Heart right ventricle (tissue), 16 donors: ENCODE data around the gene NDE1. TPM values are rescaled to one million over a fixed set of nuclear protein-coding genes. Genes with fewer than 3 reads are reported as not detected.
"Not testable (repeated sequence)": the region's sequence is repeated elsewhere in the genome, so short reads cannot be mapped to it uniquely, and the experiment has no call there.

Experiments used
- ATAC-seq, 8 donors: fragments of 200-7000 bp; cut with Tn5 transposase; one replicate each; pipeline ENCODE4 v1.9.1; 2020; ENCODE audit warnings: mild to moderate bottlenecking in 8 of 8, moderate library complexity in 8 of 8, moderate number of reproducible peaks in 1 of 8
- DNase-seq, 2 donors: peaks; one replicate each; pipeline ENCODE4 v3.0.0-alpha.2; 2020
- H3K27ac ChIP-seq, 10 donors: fragments of 200-600 bp; sonication (generic) in 2 of 10; one replicate each; pipeline versions ENCODE4 v1.5.0 to v1.8.0; 2020 to 2022; ENCODE audit warnings: mild to moderate bottlenecking in 3 of 10
- H3K27me3 ChIP-seq, 7 donors: fragments of 200-600 bp; one replicate each; pipeline ENCODE4 v1.8.0; 2021 to 2022; ENCODE audit warnings: mild to moderate bottlenecking in 2 of 7
- H3K36me3 ChIP-seq, 9 donors: fragments of 200-600 bp; sonication (generic) in 1 of 9; one replicate each; pipeline versions ENCODE4 v1.5.0 to v1.8.0; 2020 to 2022; ENCODE audit warnings: mild to moderate bottlenecking in 2 of 9
- H3K4me1 ChIP-seq, 9 donors: fragments of 200-600 bp; sonication (generic) in 1 of 9; one replicate each; pipeline versions ENCODE4 v1.5.0 to v1.8.0; 2020 to 2022; ENCODE audit warnings: mild to moderate bottlenecking in 4 of 9
- H3K4me3 ChIP-seq, 10 donors: fragments of 200-600 bp; sonication (generic) in 2 of 10; one replicate each; pipeline versions ENCODE4 v1.5.0 to v1.8.0; 2020 to 2022; ENCODE audit warnings: mild to moderate bottlenecking in 7 of 10, moderate library complexity in 2 of 10
- H3K9me3 ChIP-seq, 11 donors: fragments of 200-600 bp in 10 of 11; sonication (generic) in 2 of 11; one replicate each; pipeline versions ENCODE4 v1.5.0 to v1.8.0; 2013 to 2022; ENCODE audit warnings: mild to moderate bottlenecking in 2 of 11, control low read depth in 1 of 11, moderate library complexity in 1 of 11
- WGBS, 2 donors: extraction: QIAGEN DNeasy Blood & Tissue Kit; methylation state at CpG; one replicate each; pipeline ENCODE4 v1.1.7; 2013; ENCODE audit warnings: inconsistent platforms in 1 of 2; 5-methylcytosine and 5-hydroxymethylcytosine counted together
- intact Hi-C, 10 donors: fragments of 100-400 bp; cut with DNase I; formaldehyde crosslinking; loops; one replicate each; pipeline versions ENCODE4 v1.11.1 to v1.14.2; 2022
- polyA plus RNA-seq, 2 donors: library from polyadenylated mRNA; stranded (reverse); fragments of 200-250 nt; gene quantifications; one replicate each; pipeline ENCODE4 v1.2.3, GENCODE V29; 2013
- total RNA-seq, 10 donors: library from RNA; stranded (reverse); fragmentation: NEBNext Ultra II Directional in 3 of 10; extraction: Animal tissue kit (Norgen Biotek cat#: 25700) in 3 of 10; gene quantifications; one replicate each; pipeline versions ENCODE4 v1.2.1 to v1.2.4, GENCODE V29; 2021 to 2023
- TF ChIP-seq, protein P1 (sequence below), 9 donors: fragments of 200-600 bp; sonication (generic) in 2 of 9; IDR thresholded peaks; one replicate each; pipeline versions ENCODE4 v1.5.0 to v1.8.0; 2021 to 2022; ENCODE audit warnings: antibody characterized with exemption in 9 of 9, mild to moderate bottlenecking in 5 of 9, moderate library complexity in 1 of 9
- donor health status: Arrhythmogenic right ventricular cardiomyopathy.
- donor health status: ischemic (EF 13 %, LVEDD 7.1; RV severe dilation, severe dysfunction).
- donor health status: healthy with polysubstance abuse.
- donor health status: DM: no; HTN: yes; CAD: no.
- donor health status: DM: no; HTN: no; CAD: no.
- donor health status: ischemic (EF 25% LVEDD 6.9; RV normal size, moderate dysfunction).
- donor health status: ischemic (EF 25% LVEDD 5.7; RV mildly dilated, moderate dysfunction).
- donor health status: healthy.
- donor health status: DM: yes; HTN: yes; CAD: no.
- donor health status: Ischemic cardiomyopathy.
- donor health status: ischemic (EF 35%, LVEDD 5.7; RV mildly dilated, moderate dysfunction).
- donor health status: nonischemic (EF 11% LVEDD 7.7; RV severe dilation, severe dysfunction).
- donor health status: DM: yes; HTN: yes; CAD: no.
- donor health status: PGD.
- donor health status: ischemic (EF 29% LVEDD 5.4; RV normal size, mild dysfunction).
- donor health status: nonischemic (EF 23%, LVEDD 6.1; RV moderate dilation, normal function).

Gene NDE1
- total and polyA plus RNA-seq, 12 donors = 6.0 to 29.0 (median 18.6) TPM

DNA sequence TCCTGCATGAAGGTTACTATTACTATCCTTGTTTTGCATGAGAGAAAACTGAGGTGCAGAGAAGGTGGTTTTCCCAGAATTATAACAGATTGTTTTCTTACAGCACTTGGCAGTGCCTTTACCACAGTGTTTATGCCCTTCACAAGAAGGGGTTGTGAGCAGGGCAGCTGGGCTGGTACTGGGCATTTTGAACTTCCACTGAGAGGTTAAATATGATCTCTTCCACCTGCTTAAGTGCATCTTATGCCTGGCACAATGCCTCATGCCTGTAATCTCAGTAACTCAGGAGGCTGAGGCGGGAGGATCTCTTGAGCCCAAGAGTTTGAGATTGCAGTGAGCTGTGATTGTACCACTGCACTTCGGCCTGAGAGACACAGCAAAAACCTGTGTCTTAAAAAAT lies 36.2 kb downstream of the NDE1 start:
- 86 to 90% methylated on average over 2 of the region's 2 CpGs for WGBS, 2 donors
- Histone ChIP-seq H3K9me3 (no peaks in the 10 kb centered on the region), H3K27ac (no peak overlapping the region), H3K27me3 (no peaks in the 10 kb centered on the region), H3K4me3 (no peak overlapping the region), H3K36me3 (peaks cover 0 to 99% (median 32%) of the 10 kb centered on the region in 9 donors), H3K4me1 (no peaks in the 10 kb centered on the region)
- ATAC-seq (no peak), DNase-seq (no peak)
- intact Hi-C loops = no loop called here
- TF ChIP-seq, protein P1, sequence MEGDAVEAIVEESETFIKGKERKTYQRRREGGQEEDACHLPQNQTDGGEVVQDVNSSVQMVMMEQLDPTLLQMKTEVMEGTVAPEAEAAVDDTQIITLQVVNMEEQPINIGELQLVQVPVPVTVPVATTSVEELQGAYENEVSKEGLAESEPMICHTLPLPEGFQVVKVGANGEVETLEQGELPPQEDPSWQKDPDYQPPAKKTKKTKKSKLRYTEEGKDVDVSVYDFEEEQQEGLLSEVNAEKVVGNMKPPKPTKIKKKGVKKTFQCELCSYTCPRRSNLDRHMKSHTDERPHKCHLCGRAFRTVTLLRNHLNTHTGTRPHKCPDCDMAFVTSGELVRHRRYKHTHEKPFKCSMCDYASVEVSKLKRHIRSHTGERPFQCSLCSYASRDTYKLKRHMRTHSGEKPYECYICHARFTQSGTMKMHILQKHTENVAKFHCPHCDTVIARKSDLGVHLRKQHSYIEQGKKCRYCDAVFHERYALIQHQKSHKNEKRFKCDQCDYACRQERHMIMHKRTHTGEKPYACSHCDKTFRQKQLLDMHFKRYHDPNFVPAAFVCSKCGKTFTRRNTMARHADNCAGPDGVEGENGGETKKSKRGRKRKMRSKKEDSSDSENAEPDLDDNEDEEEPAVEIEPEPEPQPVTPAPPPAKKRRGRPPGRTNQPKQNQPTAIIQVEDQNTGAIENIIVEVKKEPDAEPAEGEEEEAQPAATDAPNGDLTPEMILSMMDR (IDR thresholded peaks at IDR 0.05) = no peak

DNA sequence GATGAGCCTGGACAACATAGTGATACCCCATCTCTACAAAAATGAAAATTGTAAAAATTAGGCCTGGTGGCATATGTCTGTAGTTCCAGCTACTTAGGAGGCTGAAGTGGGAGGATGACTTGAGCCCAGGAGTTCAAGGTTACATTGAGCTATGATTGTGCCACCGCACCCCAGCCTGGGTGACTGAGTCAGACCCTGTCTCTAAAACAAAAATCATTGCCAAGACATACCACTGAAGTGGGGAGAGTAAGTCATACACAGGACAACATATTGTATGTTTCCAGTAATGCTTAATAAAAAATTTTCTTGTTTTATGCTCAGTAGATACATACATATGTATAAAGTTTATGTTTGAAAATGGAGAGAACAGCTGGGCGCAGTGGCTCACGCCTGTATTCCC lies 39.2 kb downstream of the NDE1 start:
- Histone ChIP-seq H3K36me3 (peaks cover 3 to 100% (median 52%) of the 10 kb centered on the region in 9 donors), H3K4me3 (no peak overlapping the region), H3K27ac (no peak overlapping the region), H3K4me1 (no peaks in the 10 kb centered on the region), H3K27me3 (no peaks in the 10 kb centered on the region), H3K9me3 (no peaks in the 10 kb centered on the region)
- ATAC-seq = no peak
- 95 to 99% methylated on average over 3 of the region's 3 CpGs for WGBS, 2 donors
- TF ChIP-seq, protein P1 (IDR thresholded peaks at IDR 0.05) = no peak
- intact Hi-C loops = no loop called here
- no peak for DNase-seq

DNA sequence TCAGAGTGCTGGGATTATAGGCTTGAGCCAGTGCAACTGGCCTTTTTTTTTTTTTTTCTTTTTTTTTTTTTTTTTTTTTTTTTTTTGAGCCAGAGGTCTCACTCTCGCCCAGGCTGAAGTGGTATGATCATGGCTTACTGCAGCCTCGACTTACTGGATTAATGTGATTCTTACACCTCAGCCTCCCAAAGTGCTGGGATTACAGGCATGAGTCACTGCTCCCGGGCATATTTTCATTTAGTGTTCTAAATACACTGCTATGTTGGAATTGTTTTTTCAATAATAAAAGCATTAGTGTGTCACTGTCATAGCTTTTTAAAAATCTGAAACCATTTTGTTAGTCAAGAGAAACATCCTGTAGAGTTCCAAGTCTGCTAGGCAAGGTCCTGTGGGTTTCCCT lies 40.3 kb downstream of the NDE1 start:
- TF ChIP-seq, protein P1 (IDR thresholded peaks at IDR 0.05) = no peak
- 92 to 98% methylated on average over 3 of the region's 3 CpGs for WGBS, 2 donors
- no peak for DNase-seq
- Histone ChIP-seq H3K27me3 (no peaks in the 10 kb centered on the region), H3K27ac (no peak overlapping the region), H3K36me3 (peaks cover 3 to 100% (median 59%) of the 10 kb centered on the region in 9 donors), H3K9me3 (no peaks in the 10 kb centered on the region), H3K4me3 (no peak overlapping the region), H3K4me1 (no peaks in the 10 kb centered on the region)
- intact Hi-C loops = loop anchor here in 1 of 10 donors (10.0 kb wide), 1 partner anchor 155 kb away; no protein-coding TSS in a partner anchor
- ATAC-seq = no peak

GRCh38 chr16:15691046-15691445 lies 41.0 kb downstream of the NDE1 start:
- H3K4me3 ChIP-seq = no peak overlapping the region
- H3K27me3 ChIP-seq = no peaks in the 10 kb centered on the region
- H3K4me1 ChIP-seq = no peaks in the 10 kb centered on the region
- TF ChIP-seq, protein P1 (IDR thresholded peaks at IDR 0.05) = no peak
- intact Hi-C loops = loop anchor here in 1 of 10 donors (10.0 kb wide), 1 partner anchor 156 kb away; no protein-coding TSS in a partner anchor
- 94% methylated on average over 10 of the region's 10 CpGs for WGBS, 2 donors
- peaks cover 3 to 100% (median 59%) of the 10 kb centered on the region in 9 donors for H3K36me3 ChIP-seq
- H3K27ac ChIP-seq = no peak overlapping the region
- no peaks in the 10 kb centered on the region for H3K9me3 ChIP-seq
- DNase-seq = no peak
- ATAC-seq = no peak

- DNase-seq, H3K27me3 ChIP-seq, H3K4me1 ChIP-seq, H3K27ac ChIP-seq, H3K9me3 ChIP-seq, H3K4me3 ChIP-seq, ATAC-seq: not testable (repeated sequence)
- 100% methylated on average over 1 of the region's 1 CpG for WGBS, 2 donors
- intact Hi-C loops = loop anchor here in 1 of 10 donors (10.0 kb wide), 1 partner anchor 158 kb away; no protein-coding TSS in a partner anchor
- H3K36me3 ChIP-seq = peaks cover 2 to 100% (median 58%) of the 10 kb centered on the region in 9 donors
Observed at GRCh38 chr16:15692508-15692907, 42.5 kb downstream of the NDE1 start.
